Measurements from ENCODE around the gene NECAB3.

DNA sequence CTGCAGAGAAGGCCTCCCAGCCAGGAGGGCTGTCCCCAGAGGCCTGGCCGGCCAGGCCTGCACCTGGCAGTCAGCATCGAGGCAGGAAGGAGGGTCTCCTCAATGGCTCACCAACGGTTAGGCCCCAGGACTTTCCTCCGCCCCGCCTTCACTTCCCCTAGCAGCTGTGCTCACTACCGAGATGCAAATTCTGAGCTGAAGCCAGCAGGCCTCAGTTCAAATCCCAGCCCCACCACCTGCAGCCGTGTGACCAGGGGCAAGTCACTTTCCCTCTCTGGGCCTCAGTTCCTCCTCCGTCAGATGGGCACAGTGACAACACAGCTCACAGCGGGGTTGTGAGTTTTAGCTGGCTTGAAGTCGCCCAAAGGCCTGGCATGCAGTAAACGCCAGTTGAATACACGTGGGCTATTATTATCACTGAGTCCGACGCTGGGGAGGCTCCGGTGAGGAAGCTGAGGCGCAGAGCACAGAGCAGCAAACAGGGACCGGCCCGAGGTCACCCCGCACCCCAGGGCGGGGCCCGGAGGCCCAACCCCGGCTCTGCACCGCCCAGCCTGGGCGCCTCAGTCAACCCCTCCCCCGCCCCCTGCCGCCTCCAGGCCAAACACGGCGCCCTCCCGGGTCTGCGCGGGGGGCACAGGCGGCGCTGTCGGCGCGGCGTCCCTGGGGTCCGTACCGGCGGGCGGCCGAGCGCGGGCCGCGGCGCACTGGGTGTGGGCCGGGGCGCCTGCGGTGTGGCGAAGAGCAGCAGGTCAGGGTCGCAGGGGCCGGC, 11.3 kb upstream of the NECAB3 start:
- no peak for TF ChIP-seq POLR2AphosphoS5 (IDR thresholded peaks at IDR 0.05)
- TF ChIP-seq POLR2A (IDR thresholded peaks at IDR 0.05), result no peak
- no peak for TF ChIP-seq CTCF (IDR thresholded peaks at IDR 0.05)
- TF ChIP-seq EP300 (IDR thresholded peaks at IDR 0.05), result no peak
